Vagina (tissue), 2 donors: ENCODE measurements around the gene KCNMB2. TPM values are rescaled to one million over a fixed set of nuclear protein-coding genes. Genes with fewer than 3 reads are reported as not detected.

Source experiments
- DNase-seq, 2 donors: peaks; one replicate each; pipeline ENCODE4 v3.0.0-alpha.2; 2017; ENCODE audit errors: extremely low spot score in 2 of 2
- H3K27ac ChIP-seq: fragments of 200-600 bp; sonication (generic); one replicate; pipeline ENCODE4 v1.5.1; 2019
- H3K27me3 ChIP-seq: fragments of 200-600 bp; sonication (generic); one replicate; pipeline ENCODE4 v1.5.1; 2019
- H3K36me3 ChIP-seq, 2 donors: fragments of 200-600 bp; sonication (generic); one replicate each; pipeline ENCODE4 v1.5.1; 2017 to 2019
- H3K4me1 ChIP-seq: fragments of 200-600 bp; sonication (generic); one replicate; pipeline ENCODE4 v1.5.1; 2019
- H3K4me3 ChIP-seq, 2 donors: fragments of 200-600 bp; sonication (generic); 1 replicate in 1 of 2; 2 replicates in 1 of 2; pipeline ENCODE4 v1.5.1; 2016 to 2019
- H3K9me3 ChIP-seq: fragments of 200-600 bp; sonication (generic); one replicate; pipeline ENCODE4 v1.5.1; 2019
- CTCF ChIP-seq, 3 experiments: fragments of 450-650 bp in 2 of 3; fragments of 200-600 bp in 1 of 3; sonication (generic) in 1 of 3; IDR thresholded peaks; one replicate each; pipeline ENCODE4 v1.5.1; 2017 to 2019; ENCODE audit warnings: antibody characterized with exemption in 3 of 3, mild to moderate bottlenecking in 2 of 3, moderate library complexity in 2 of 3
- POLR2A ChIP-seq, 2 donors: fragments of 450-650 bp; IDR thresholded peaks; one replicate each; pipeline ENCODE4 v1.6.1; 2017; ENCODE audit warnings: antibody characterized with exemption in 2 of 2, mild to moderate bottlenecking in 2 of 2, moderate library complexity in 2 of 2
- POLR2AphosphoS5 ChIP-seq, 2 donors: sonication (generic); formaldehyde crosslinking; IDR thresholded peaks; one replicate each; pipeline ENCODE4 v1.9.0; 2017; ENCODE audit warnings: antibody characterized with exemption in 2 of 2, mild to moderate bottlenecking in 2 of 2, low read depth in 1 of 2; ENCODE audit not compliant: insufficient read depth in 1 of 2
- intact Hi-C: fragments of 100-400 bp; cut with DNase I; formaldehyde crosslinking; loops from one replicate; pipeline ENCODE4 v1.15.1; 2023
- total RNA-seq: library from RNA; depleted of rRNA; stranded (reverse); fragments of >200 nt; gene quantifications from one replicate; pipeline ENCODE4 v1.2.3, GENCODE V29; 2016

The KCNMB2 gene
- 1.5 TPM for total RNA-seq

- no peak for DNase-seq
- H3K4me1 ChIP-seq = no peaks in the 10 kb centered on the region
- peak within 1 kb of the TSS; percentile 42 for H3K4me3 ChIP-seq
- H3K9me3 ChIP-seq = no peaks in the 10 kb centered on the region
- H3K27me3 ChIP-seq = no peaks in the 10 kb centered on the region
- TF ChIP-seq POLR2A (IDR thresholded peaks at IDR 0.05) (no peak), POLR2AphosphoS5 (IDR thresholded peaks at IDR 0.05; ENCODE audit: insufficient read depth in 1 of 2, low read depth in 1 of 2) (no peak), CTCF (IDR thresholded peaks at IDR 0.05) (no peak)
- H3K27ac ChIP-seq = no peak within 1 kb of the TSS
- intact Hi-C loops = no loop called here
- H3K36me3 ChIP-seq = no peaks in the 10 kb centered on the region
These were observed at the start of gene KCNMB2 for GRCh38 chr3:178536211-178537079. KCNMB2 (plus strand) TSS chr3:178536436.

GRCh38 chr3:178486903-178487302 is 49.3 kb upstream of the KCNMB2 start:
- DNase-seq = no peak
- no peaks in the 10 kb centered on the region for H3K27me3 ChIP-seq
- H3K27ac ChIP-seq = no peak overlapping the region
- TF ChIP-seq CTCF (IDR thresholded peaks at IDR 0.05) (no peak), POLR2A (IDR thresholded peaks at IDR 0.05) (no peak), POLR2AphosphoS5 (IDR thresholded peaks at IDR 0.05; ENCODE audit: insufficient read depth in 1 of 2, low read depth in 1 of 2) (no peak)
- H3K36me3 ChIP-seq = no peaks in the 10 kb centered on the region
- H3K4me3 ChIP-seq = no peak overlapping the region
- intact Hi-C loops = no loop called here
- no peaks in the 10 kb centered on the region for H3K4me1 ChIP-seq
- no peaks in the 10 kb centered on the region for H3K9me3 ChIP-seq

GRCh38 chr3:178487752-178488151 is 48.5 kb upstream of the KCNMB2 start:
- no peak for DNase-seq
- intact Hi-C loops = no loop called here
- TF ChIP-seq POLR2A (IDR thresholded peaks at IDR 0.05) (no peak), CTCF (IDR thresholded peaks at IDR 0.05) (no peak), POLR2AphosphoS5 (IDR thresholded peaks at IDR 0.05; ENCODE audit: insufficient read depth in 1 of 2, low read depth in 1 of 2) (no peak)
- Histone ChIP-seq H3K4me3 (no peak overlapping the region), H3K36me3 (no peaks in the 10 kb centered on the region), H3K27ac (no peak overlapping the region), H3K4me1 (no peaks in the 10 kb centered on the region), H3K27me3 (no peaks in the 10 kb centered on the region), H3K9me3 (no peaks in the 10 kb centered on the region)

- TF ChIP-seq CTCF (IDR thresholded peaks at IDR 0.05) (no peak), POLR2A (IDR thresholded peaks at IDR 0.05) (no peak), POLR2AphosphoS5 (IDR thresholded peaks at IDR 0.05; ENCODE audit: insufficient read depth in 1 of 2, low read depth in 1 of 2) (no peak)
- no peak overlapping the region for H3K4me3 ChIP-seq
- intact Hi-C loops = no loop called here
- DNase-seq = no peak
- no peak overlapping the region for H3K27ac ChIP-seq
- H3K36me3 ChIP-seq = no peaks in the 10 kb centered on the region
- H3K27me3 ChIP-seq = no peaks in the 10 kb centered on the region
- H3K9me3 ChIP-seq = no peaks in the 10 kb centered on the region
- no peaks in the 10 kb centered on the region for H3K4me1 ChIP-seq
These were observed 44.5 kb upstream of the KCNMB2 start for GRCh38 chr3:178491751-178492150.

- H3K27me3 ChIP-seq = no peaks in the 10 kb centered on the region
- no peaks in the 10 kb centered on the region for H3K36me3 ChIP-seq
- no peak overlapping the region for H3K4me3 ChIP-seq
- H3K4me1 ChIP-seq = no peaks in the 10 kb centered on the region
- DNase-seq = no peak
- no peaks in the 10 kb centered on the region for H3K9me3 ChIP-seq
- no peak overlapping the region for H3K27ac ChIP-seq
- intact Hi-C loops = no loop called here
- TF ChIP-seq CTCF (IDR thresholded peaks at IDR 0.05) = no peak
- no peak for TF ChIP-seq POLR2A (IDR thresholded peaks at IDR 0.05)
- no peak for TF ChIP-seq POLR2AphosphoS5 (IDR thresholded peaks at IDR 0.05; ENCODE audit: insufficient read depth in 1 of 2, low read depth in 1 of 2)
These were observed 43.7 kb upstream of the KCNMB2 start for GRCh38 chr3:178492491-178492890.
